Stimulated activated CD4-positive, alpha-beta T cell treated with anti-CD3 and anti-CD28 coated beads, TNF-alpha, amount 100 ng/mL, for 24 hours (primary cell): ENCODE results near the gene USP54.
"Not testable (repeated sequence)": the region's sequence is repeated elsewhere in the genome, so short reads cannot be mapped to it uniquely, and the experiment has no call there.

Experiments used
- DNase-seq, 3 experiments: peaks; one replicate each; pipeline ENCODE4 v3.0.0-alpha.2; 2020; ENCODE audit warnings: low read depth in 3 of 3

Gene USP54

GRCh38 chr10:73588656-73589055 lies 2.5 kb downstream of the USP54 start:
- no peak for DNase-seq

- no peak for DNase-seq
Observed at GRCh38 chr10:73586583-73586984, 4.6 kb downstream of the USP54 start.

GRCh38 chr10:73585327-73585726 lies 5.8 kb downstream of the USP54 start:
- no peak for DNase-seq

- DNase-seq, result no peak
Observed at GRCh38 chr10:73584737-73585136, 6.4 kb downstream of the USP54 start.

GRCh38 chr10:73581918-73582317 lies 9.2 kb downstream of the USP54 start:
- DNase-seq, result no peak

- not testable (repeated sequence) for DNase-seq
Observed at GRCh38 chr10:73578927-73579326, 12.2 kb downstream of the USP54 start.

GRCh38 chr10:73577788-73578187 lies 13.4 kb downstream of the USP54 start:
- DNase-seq, result no peak

- DNase-seq, result no peak
Observed at GRCh38 chr10:73576890-73577591, 14.1 kb downstream of the USP54 start.

GRCh38 chr10:73576178-73576889 lies 14.8 kb downstream of the USP54 start:
- no peak for DNase-seq

GRCh38 chr10:73567025-73567424 lies 24.1 kb downstream of the USP54 start:
- DNase-seq, result not testable (repeated sequence)

GRCh38 chr10:73561192-73561591 lies 29.9 kb downstream of the USP54 start:
- DNase-seq, result no peak

GRCh38 chr10:73559590-73559989 lies 31.6 kb downstream of the USP54 start:
- no peak for DNase-seq

GRCh38 chr10:73556855-73557254 lies 34.3 kb downstream of the USP54 start:
- no peak for DNase-seq

GRCh38 chr10:73554721-73555120 lies 36.4 kb downstream of the USP54 start:
- no peak for DNase-seq

- DNase-seq, result no peak
Observed at GRCh38 chr10:73553761-73554160, 37.4 kb downstream of the USP54 start.

- DNase-seq, result no peak
Observed at GRCh38 chr10:73552819-73553715, 38.1 kb downstream of the USP54 start.

GRCh38 chr10:73551515-73551914 lies 39.6 kb downstream of the USP54 start:
- no peak for DNase-seq

GRCh38 chr10:73545357-73545756 lies 45.8 kb downstream of the USP54 start:
- DNase-seq, result no peak

GRCh38 chr10:73537709-73538108 lies 53.4 kb downstream of the USP54 start:
- DNase-seq, result no peak

- no peak for DNase-seq
Observed at GRCh38 chr10:73537288-73537687, 53.9 kb downstream of the USP54 start.

- no peak for DNase-seq
Observed at GRCh38 chr10:73534857-73535256, 56.3 kb downstream of the USP54 start.

- DNase-seq, result peak; percentile 5 to 37 (median 5)
Observed at GRCh38 chr10:73529089-73529832, 61.9 kb downstream of the USP54 start.
